Caco-2 (cell line): ENCODE data around the gene ZNF148. TPM values are rescaled to one million over a fixed set of nuclear protein-coding genes. Genes with fewer than 3 reads are reported as not detected.

Experiments
- BruUV-seq: library from RNA; stranded (reverse); fragments of 400-500 nt; replicated peaks from 2 replicates; lab custom pipeline; 2021; lab: Mats Ljungman, UMichigan
- CTCF ChIA-PET: fragments of 300-600 bp; sonication (Branson Sonifier 250); formaldehyde crosslinking; loops from one replicate; lab custom pipeline; 2022; ENCODE audit warnings: antibody characterized with exemption; lab: Charles Lee
- POLR2A ChIA-PET: fragments of 300-600 bp; sonication (Branson Sonifier 250); formaldehyde crosslinking; loops from one replicate; lab custom pipeline; 2022; ENCODE audit warnings: antibody characterized with exemption; lab: Charles Lee
- DNase-seq, 2 experiments: peaks; one replicate each; pipeline versions ENCODE4 v3.0.0 to v3.0.0-alpha.2; 2020 to 2022
- H3K27me3 ChIP-seq: replicated peaks from 2 replicates; pipeline ENCODE4 v1.6.0; 2011; ENCODE audit warnings: low read length; ENCODE audit not compliant: control insufficient read depth, insufficient read depth
- H3K36me3 ChIP-seq: 2 replicates; pipeline ENCODE4 v1.5.1; 2011; ENCODE audit warnings: low read length; ENCODE audit not compliant: control insufficient read depth, insufficient read depth
- H3K4me1 ChIP-seq: fragments of 250-450 bp; sonication (Bioruptor Pico); 2 replicates; pipeline ENCODE4 v1.5.1; 2020; ENCODE audit warnings: mild to moderate bottlenecking
- H3K4me3 ChIP-seq: 2 replicates; pipeline ENCODE4 v1.5.1; 2011; ENCODE audit warnings: low read depth, mild to moderate bottlenecking, control low read depth, low read length
- H3K9me3 ChIP-seq: fragments of 250-450 bp; sonication (Bioruptor Pico); 2 replicates; pipeline ENCODE4 v1.5.1; 2020; ENCODE audit warnings: mild to moderate bottlenecking, moderate library complexity
- H3K27ac Mint-ChIP-seq: one replicate; pipeline ENCODE4 v1.8.0; 2022; ENCODE audit warnings: mixed read lengths; ENCODE audit not compliant: unreplicated experiment
- H3K27me3 Mint-ChIP-seq: one replicate; pipeline ENCODE4 v1.8.0; 2022; ENCODE audit warnings: mixed read lengths; ENCODE audit not compliant: insufficient read depth, unreplicated experiment
- H3K36me3 Mint-ChIP-seq: one replicate; pipeline ENCODE4 v1.8.0; 2022; ENCODE audit warnings: mild to moderate bottlenecking, mixed read lengths; ENCODE audit not compliant: insufficient read depth, unreplicated experiment
- H3K4me1 Mint-ChIP-seq: one replicate; pipeline ENCODE4 v1.8.0; 2022; ENCODE audit warnings: low read depth, mixed read lengths; ENCODE audit not compliant: unreplicated experiment
- H3K4me3 Mint-ChIP-seq: one replicate; pipeline ENCODE4 v1.8.0; 2022; ENCODE audit warnings: mild to moderate bottlenecking, moderate library complexity, mixed read lengths; ENCODE audit not compliant: unreplicated experiment
- H3K9me3 Mint-ChIP-seq: one replicate; pipeline ENCODE4 v1.8.0; 2022; ENCODE audit warnings: mixed read lengths; ENCODE audit not compliant: unreplicated experiment
- intact Hi-C: fragments of 100-400 bp; cut with micrococcal nuclease; formaldehyde crosslinking; loops from one replicate; pipeline ENCODE4 v1.10.0; 2022; ENCODE audit not compliant: unreplicated experiment
- total RNA-seq: library from RNA; stranded (reverse); gene quantifications from 2 replicates; pipeline ENCODE4 v1.2.3, GENCODE V29; 2022
- TF ChIP-seq, protein P1 (sequence below), 2 experiments: fragments of 200-600 bp in 1 of 2; IDR thresholded peaks; 1 replicate in 1 of 2; 2 replicates in 1 of 2; pipeline versions ENCODE4 v1.5.1 to v1.8.0; 2011 to 2022; ENCODE audit warnings: antibody characterized with exemption in 1 of 2, control low read depth in 1 of 2, inconsistent platforms in 1 of 2, low read depth in 1 of 2, low read length in 1 of 2, mild to moderate bottlenecking in 1 of 2, moderate library complexity in 1 of 2; ENCODE audit not compliant: insufficient read depth in 1 of 2, severe bottlenecking in 1 of 2, unreplicated experiment in 1 of 2

The ZNF148 gene
- total RNA-seq, 1 experiment from 2014 or later: 33.3 TPM

DNA sequence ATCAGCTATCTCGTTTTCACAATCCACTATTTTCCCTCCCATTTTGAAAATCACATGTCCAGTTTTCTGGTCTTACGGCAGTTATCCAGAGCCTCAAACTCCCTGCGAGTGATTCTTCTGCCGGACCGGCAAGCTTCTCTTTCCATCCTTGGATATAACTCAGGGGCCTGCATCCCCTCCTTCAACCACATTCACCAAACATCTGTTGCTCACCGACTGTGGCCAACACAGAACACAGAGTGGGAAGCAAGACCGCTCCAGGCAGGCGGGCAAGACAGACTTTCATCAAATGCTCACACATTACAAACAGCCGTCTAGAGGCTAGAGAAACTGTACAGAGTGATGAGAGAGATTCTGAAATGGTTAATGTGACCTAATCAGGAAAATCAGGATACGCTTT is 154.9 kb downstream of the ZNF148 start:
- Mint-ChIP-seq H3K27me3 (no peaks in the 10 kb centered on the region), H3K36me3 (peaks cover 22% of the 10 kb centered on the region), H3K27ac (peak overlapping the region; percentile 33), H3K9me3 (no peaks in the 10 kb centered on the region), H3K4me3 (peak overlapping the region; percentile 58), H3K4me1 (peaks cover 18% of the 10 kb centered on the region)
- Histone ChIP-seq H3K27me3 (no peaks in the 10 kb centered on the region), H3K9me3 (no peaks in the 10 kb centered on the region), H3K36me3 (no peaks in the 10 kb centered on the region), H3K4me1 (peaks cover 39% of the 10 kb centered on the region), H3K4me3 (no peak overlapping the region)
- TF ChIP-seq, protein P1, sequence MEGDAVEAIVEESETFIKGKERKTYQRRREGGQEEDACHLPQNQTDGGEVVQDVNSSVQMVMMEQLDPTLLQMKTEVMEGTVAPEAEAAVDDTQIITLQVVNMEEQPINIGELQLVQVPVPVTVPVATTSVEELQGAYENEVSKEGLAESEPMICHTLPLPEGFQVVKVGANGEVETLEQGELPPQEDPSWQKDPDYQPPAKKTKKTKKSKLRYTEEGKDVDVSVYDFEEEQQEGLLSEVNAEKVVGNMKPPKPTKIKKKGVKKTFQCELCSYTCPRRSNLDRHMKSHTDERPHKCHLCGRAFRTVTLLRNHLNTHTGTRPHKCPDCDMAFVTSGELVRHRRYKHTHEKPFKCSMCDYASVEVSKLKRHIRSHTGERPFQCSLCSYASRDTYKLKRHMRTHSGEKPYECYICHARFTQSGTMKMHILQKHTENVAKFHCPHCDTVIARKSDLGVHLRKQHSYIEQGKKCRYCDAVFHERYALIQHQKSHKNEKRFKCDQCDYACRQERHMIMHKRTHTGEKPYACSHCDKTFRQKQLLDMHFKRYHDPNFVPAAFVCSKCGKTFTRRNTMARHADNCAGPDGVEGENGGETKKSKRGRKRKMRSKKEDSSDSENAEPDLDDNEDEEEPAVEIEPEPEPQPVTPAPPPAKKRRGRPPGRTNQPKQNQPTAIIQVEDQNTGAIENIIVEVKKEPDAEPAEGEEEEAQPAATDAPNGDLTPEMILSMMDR (IDR thresholded peaks at IDR 0.05; ENCODE audit: insufficient read depth in 1 of 2, low read depth in 1 of 2, low read length in 1 of 2, severe bottlenecking in 1 of 2, unreplicated experiment in 1 of 2): no peak
- ChIA-PET CTCF (no interaction called here), POLR2A (no interaction called here)
- DNase-seq: no peak
- no TSS peak for BruUV-seq
- intact Hi-C loops: no loop called here

DNA sequence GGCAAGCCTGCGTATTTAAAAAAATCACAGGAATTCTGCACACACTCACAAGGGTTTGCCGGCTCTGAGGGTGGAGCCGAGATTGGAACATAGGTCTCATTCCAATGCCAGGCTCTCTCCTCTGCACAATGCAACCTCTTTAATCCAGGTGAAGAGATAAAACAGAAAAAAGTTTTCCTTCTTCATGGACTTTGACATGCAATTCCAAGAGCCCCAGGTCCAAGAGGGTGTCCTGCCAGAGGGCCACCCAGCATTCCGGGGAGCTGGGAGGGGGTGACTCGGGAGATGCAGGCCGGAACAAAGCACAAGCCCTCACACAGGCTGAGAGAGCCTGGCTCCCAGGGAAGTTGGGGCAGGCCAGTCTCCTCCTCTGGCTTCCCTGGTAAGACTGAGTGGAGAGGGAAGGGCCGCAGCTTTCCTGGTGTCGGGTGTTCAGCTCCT is 155.8 kb downstream of the ZNF148 start:
- peak overlapping the region; percentile 58 for H3K4me3 Mint-ChIP-seq
- peak; percentile 64 to 83 for DNase-seq
- H3K9me3 Mint-ChIP-seq: no peaks in the 10 kb centered on the region
- H3K4me1 ChIP-seq: peaks cover 45% of the 10 kb centered on the region
- intact Hi-C loops: loop anchor here (10.0 kb wide), 1 partner anchor 216 kb away; no protein-coding TSS in a partner anchor
- no peaks in the 10 kb centered on the region for H3K27me3 Mint-ChIP-seq
- H3K4me1 Mint-ChIP-seq: peaks cover 24% of the 10 kb centered on the region
- CTCF ChIA-PET: no interaction called here
- POLR2A ChIA-PET: no interaction called here
- no TSS peak for BruUV-seq
- H3K36me3 Mint-ChIP-seq: peaks cover 25% of the 10 kb centered on the region
- TF ChIP-seq, protein P1 (IDR thresholded peaks at IDR 0.05; ENCODE audit: insufficient read depth in 1 of 2, low read depth in 1 of 2, low read length in 1 of 2, severe bottlenecking in 1 of 2, unreplicated experiment in 1 of 2): no peak
- H3K27me3 ChIP-seq: no peaks in the 10 kb centered on the region
- H3K4me3 ChIP-seq: no peak overlapping the region
- no peaks in the 10 kb centered on the region for H3K36me3 ChIP-seq
- H3K27ac Mint-ChIP-seq: peak overlapping the region; percentile 33
- no peaks in the 10 kb centered on the region for H3K9me3 ChIP-seq

DNA sequence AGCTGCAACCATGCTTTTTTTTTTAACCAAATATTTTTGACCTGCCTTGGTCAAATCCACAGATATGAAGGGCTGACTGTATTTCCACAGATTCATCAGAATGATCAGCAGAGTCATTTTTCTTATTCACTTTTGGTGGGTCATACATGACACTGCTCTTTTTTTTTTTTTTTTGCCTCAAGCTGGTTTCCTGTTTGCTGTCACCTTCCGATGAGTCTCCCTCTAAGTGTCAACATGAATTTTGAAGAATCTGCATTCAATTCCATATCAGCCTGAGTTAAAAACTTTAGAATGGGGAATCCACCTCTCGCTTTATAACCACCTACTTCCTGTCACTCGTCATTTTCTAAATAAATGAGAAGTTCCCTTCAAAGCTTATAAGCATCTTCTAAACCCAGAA is 160.4 kb downstream of the ZNF148 start:
- no peak overlapping the region for H3K4me3 Mint-ChIP-seq
- no peaks in the 10 kb centered on the region for H3K9me3 Mint-ChIP-seq
- H3K27ac Mint-ChIP-seq: peak overlapping the region; percentile 76
- Histone ChIP-seq H3K9me3 (no peaks in the 10 kb centered on the region), H3K4me1 (peaks cover 49% of the 10 kb centered on the region), H3K36me3 (no peaks in the 10 kb centered on the region), H3K4me3 (no peak overlapping the region), H3K27me3 (no peaks in the 10 kb centered on the region)
- DNase-seq: no peak
- TF ChIP-seq, protein P1 (IDR thresholded peaks at IDR 0.05; ENCODE audit: insufficient read depth in 1 of 2, low read depth in 1 of 2, low read length in 1 of 2, severe bottlenecking in 1 of 2, unreplicated experiment in 1 of 2): no peak
- BruUV-seq: no TSS peak
- H3K4me1 Mint-ChIP-seq: peaks cover 35% of the 10 kb centered on the region
- peaks cover 25% of the 10 kb centered on the region for H3K36me3 Mint-ChIP-seq
- ChIA-PET POLR2A (no interaction called here), CTCF (interaction anchor here (0.5 kb wide), 1 partner anchor 15 kb away, joined by 9 read pairs; no protein-coding TSS in a partner anchor)
- H3K27me3 Mint-ChIP-seq: no peaks in the 10 kb centered on the region
- intact Hi-C loops: loop anchor here (10.0 kb wide), 1 partner anchor 220 kb away; no protein-coding TSS in a partner anchor
